Stimulated activated naive CD8-positive, alpha-beta T cell treated with anti-CD3 and anti-CD28 coated beads, Interleukin-15, amount 100 ng/mL, for 72 hours (primary cell): ENCODE measurements around the gene LRP1B.

ENCODE experiments used
- ATAC-seq: fragments of 150-1000 bp; cut with Tn5 transposase; 2 replicates; pipeline ENCODE4 v1.10.0; 2021; ENCODE audit warnings: mild to moderate bottlenecking, moderate library complexity
- DNase-seq, 2 donors: peaks; one replicate each; pipeline ENCODE4 v3.0.0; 2021 to 2022
- H3K27ac Mint-ChIP-seq, 2 donors: one replicate each; pipeline ENCODE4 v1.8.0; 2022; ENCODE audit warnings: mild to moderate bottlenecking in 2 of 2, mixed read lengths in 2 of 2, moderate library complexity in 2 of 2
- H3K27me3 Mint-ChIP-seq: one replicate; pipeline ENCODE4 v1.8.0; 2022; ENCODE audit warnings: mixed read lengths
- H3K4me1 Mint-ChIP-seq: one replicate; pipeline ENCODE4 v1.8.0; 2022; ENCODE audit warnings: mild to moderate bottlenecking, mixed read lengths
- H3K4me3 Mint-ChIP-seq, 2 donors: one replicate each; pipeline ENCODE4 v1.8.0; 2022; ENCODE audit warnings: mild to moderate bottlenecking in 2 of 2, mixed read lengths in 2 of 2, moderate library complexity in 1 of 2
- H3K9me3 Mint-ChIP-seq, 2 donors: one replicate each; pipeline ENCODE4 v1.8.0; 2022; ENCODE audit warnings: mixed read lengths in 2 of 2

Gene LRP1B

GRCh38 chr2:141929331-141930252, 201.2 kb downstream of the LRP1B start:
- Mint-ChIP-seq H3K4me3 (no peak overlapping the region), H3K4me1 (no peaks in the 10 kb centered on the region), H3K27me3 (no peaks in the 10 kb centered on the region), H3K9me3 (peaks cover 4 to 5% of the 10 kb centered on the region in 2 donors), H3K27ac (no peak overlapping the region)
- ATAC-seq (no peak), DNase-seq (no peak)

- Mint-ChIP-seq H3K27me3 (no peaks in the 10 kb centered on the region), H3K4me1 (no peaks in the 10 kb centered on the region), H3K27ac (no peak overlapping the region), H3K9me3 (peaks cover 5 to 13% of the 10 kb centered on the region in 2 donors), H3K4me3 (no peak overlapping the region)
- DNase-seq (no peak), ATAC-seq (no peak)
Measured at GRCh38 chr2:141928476-141928875, 202.3 kb downstream of the LRP1B start.

DNA sequence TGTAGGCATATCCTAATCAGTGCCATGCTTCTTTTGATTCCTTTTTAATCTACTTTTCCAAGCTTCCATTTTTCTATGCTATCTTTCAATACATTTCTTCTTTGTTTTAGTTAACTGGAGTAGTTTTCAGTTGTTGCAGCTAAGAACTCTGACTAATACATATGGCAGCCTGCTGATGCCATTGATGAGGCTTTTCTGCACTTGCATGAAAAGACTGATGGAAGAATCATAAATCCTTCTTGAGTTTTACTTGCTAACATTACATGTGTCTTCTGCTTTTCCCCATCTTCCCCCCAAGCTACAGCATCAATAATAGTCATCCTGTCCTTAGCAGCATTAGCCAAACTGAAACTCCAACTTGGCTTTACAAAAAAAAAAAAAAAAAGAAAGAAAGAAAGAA, 203.3 kb downstream of the LRP1B start:
- no peak for ATAC-seq
- H3K27me3 Mint-ChIP-seq, result no peaks in the 10 kb centered on the region
- DNase-seq, result no peak
- peaks cover 5 to 13% of the 10 kb centered on the region in 2 donors for H3K9me3 Mint-ChIP-seq
- no peak overlapping the region for H3K27ac Mint-ChIP-seq
- H3K4me3 Mint-ChIP-seq, result no peak overlapping the region
- no peaks in the 10 kb centered on the region for H3K4me1 Mint-ChIP-seq

DNA sequence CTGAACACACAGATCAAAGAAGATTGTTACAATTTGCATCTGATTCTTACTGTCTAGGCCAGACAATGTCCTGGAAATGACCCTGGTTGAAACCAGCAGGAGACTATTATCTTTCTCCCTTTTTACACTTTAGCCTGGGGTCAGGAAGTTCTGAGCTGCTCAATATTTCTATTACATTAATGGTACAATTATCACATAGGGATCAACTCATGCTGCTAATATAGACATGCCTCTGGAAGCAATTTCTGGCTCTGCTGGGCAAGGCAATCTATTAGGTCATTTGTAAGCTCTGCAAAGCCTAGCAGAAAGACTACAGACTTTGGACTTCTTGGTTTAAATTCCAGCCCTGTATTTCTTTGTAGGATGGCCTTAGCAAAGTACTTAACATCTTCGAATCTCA, 205.3 kb downstream of the LRP1B start:
- Mint-ChIP-seq H3K4me3 (no peak overlapping the region), H3K27me3 (no peaks in the 10 kb centered on the region), H3K4me1 (no peaks in the 10 kb centered on the region), H3K9me3 (peaks cover 0 to 13% of the 10 kb centered on the region in 2 donors), H3K27ac (no peak overlapping the region)
- no peak for ATAC-seq
- DNase-seq, result no peak

GRCh38 chr2:141923657-141924056, 207.2 kb downstream of the LRP1B start:
- Mint-ChIP-seq H3K9me3 (peaks cover 0 to 18% of the 10 kb centered on the region in 2 donors), H3K4me1 (no peaks in the 10 kb centered on the region), H3K4me3 (no peak overlapping the region), H3K27me3 (no peaks in the 10 kb centered on the region), H3K27ac (no peak overlapping the region)
- ATAC-seq, result no peak
- no peak for DNase-seq

DNA sequence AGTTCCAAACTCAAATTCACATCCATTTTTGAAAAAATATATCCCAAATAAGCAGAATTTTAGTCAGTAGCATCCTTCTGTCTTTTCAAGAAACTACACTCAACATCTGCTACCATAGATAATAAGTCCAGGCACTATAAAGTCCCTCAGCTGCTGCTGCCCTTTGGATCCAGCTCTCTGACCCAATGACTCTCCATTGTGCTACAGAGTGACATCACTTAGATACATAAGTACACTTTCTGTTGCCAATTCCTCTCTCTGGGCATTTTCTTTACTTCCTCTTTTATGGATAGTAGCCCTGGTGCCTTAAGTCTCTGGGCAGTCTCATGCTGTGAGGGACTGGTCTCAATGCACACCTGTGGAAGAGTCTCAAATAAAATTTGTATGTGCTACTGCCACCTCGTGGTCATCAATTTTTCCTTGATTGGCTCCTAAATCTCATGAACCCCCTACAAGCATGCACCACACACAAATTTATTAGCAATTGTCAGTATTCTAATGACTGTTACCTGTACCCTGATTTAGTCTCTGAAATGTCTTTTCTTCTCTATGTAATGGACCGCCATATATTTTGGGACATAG, 219.2 kb downstream of the LRP1B start:
- no peaks in the 10 kb centered on the region for H3K4me1 Mint-ChIP-seq
- H3K27ac Mint-ChIP-seq, result no peak overlapping the region
- DNase-seq, result no peak
- H3K27me3 Mint-ChIP-seq, result no peaks in the 10 kb centered on the region
- H3K4me3 Mint-ChIP-seq, result no peak overlapping the region
- no peak for ATAC-seq
- H3K9me3 Mint-ChIP-seq, result peaks cover 5 to 15% of the 10 kb centered on the region in 2 donors

DNA sequence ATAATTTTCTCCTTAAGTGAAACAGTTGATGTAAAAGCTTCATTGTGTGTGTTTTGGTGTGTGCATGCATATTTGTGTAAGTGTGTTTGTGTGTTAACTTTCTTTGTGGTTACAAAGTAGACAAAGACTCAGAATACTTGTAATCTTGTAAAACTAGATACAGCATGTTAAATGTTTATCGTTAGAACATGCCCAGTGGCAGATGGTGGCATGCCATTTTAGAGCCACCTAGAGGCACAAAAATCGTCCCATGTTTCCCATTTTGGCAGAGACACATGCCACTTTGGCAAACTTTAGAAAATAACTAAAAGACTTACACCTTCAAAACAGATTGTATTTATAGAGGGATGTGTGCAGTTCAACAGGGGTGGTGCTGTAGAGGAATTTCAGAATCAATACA, 224.1 kb downstream of the LRP1B start:
- Mint-ChIP-seq H3K9me3 (no peaks in the 10 kb centered on the region), H3K27ac (no peak overlapping the region), H3K27me3 (no peaks in the 10 kb centered on the region), H3K4me1 (no peaks in the 10 kb centered on the region), H3K4me3 (no peak overlapping the region)
- ATAC-seq (no peak), DNase-seq (no peak)

DNA sequence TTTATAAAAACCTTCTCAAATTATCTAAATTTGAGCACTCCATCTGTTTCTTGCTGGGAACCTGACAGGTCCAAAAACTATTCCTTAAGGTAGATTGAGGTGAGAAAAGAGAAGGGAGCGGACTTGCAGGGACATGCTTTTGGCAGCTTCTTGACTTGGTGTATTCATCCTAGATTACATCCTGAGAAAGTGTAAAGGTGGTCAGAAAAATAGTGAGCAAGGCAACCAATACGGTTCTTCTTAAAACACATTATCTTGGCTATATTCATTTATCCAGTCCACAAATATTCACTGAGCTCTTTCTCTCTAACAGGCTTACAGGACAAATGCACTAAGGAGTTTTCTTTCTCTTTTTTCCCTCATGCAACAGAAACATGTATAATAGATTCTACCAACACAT, 230.0 kb downstream of the LRP1B start:
- Mint-ChIP-seq H3K4me3 (no peak overlapping the region), H3K27me3 (no peaks in the 10 kb centered on the region), H3K9me3 (peaks cover 0 to 6% of the 10 kb centered on the region in 2 donors), H3K27ac (no peak overlapping the region), H3K4me1 (no peaks in the 10 kb centered on the region)
- ATAC-seq (no peak), DNase-seq (no peak)

GRCh38 chr2:141899740-141900139, 231.1 kb downstream of the LRP1B start:
- Mint-ChIP-seq H3K4me1 (no peaks in the 10 kb centered on the region), H3K27ac (no peak overlapping the region), H3K27me3 (no peaks in the 10 kb centered on the region), H3K4me3 (no peak overlapping the region), H3K9me3 (peaks cover 0 to 6% of the 10 kb centered on the region in 2 donors)
- DNase-seq (no peak), ATAC-seq (no peak)

DNA sequence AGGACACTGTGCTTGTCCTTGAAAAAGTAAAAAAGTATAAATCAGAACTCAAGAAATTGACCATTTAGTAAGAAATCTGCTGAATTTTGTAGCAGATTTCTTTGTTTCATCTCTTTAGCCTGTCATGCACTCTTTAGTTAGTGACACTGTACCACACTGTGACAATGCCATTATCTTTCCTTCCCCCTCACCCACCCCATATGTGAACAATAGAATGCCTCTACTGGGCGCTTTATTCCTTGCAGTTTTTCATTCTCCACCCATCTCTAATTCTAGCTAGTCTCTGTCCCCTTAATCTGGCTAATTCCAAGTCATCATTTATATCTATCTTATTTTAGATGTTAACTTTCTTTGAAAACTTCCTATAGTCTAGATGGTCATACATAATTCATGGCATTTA, 241.0 kb downstream of the LRP1B start:
- no peaks in the 10 kb centered on the region for H3K27me3 Mint-ChIP-seq
- ATAC-seq, result no peak
- H3K4me3 Mint-ChIP-seq, result no peak overlapping the region
- no peak for DNase-seq
- H3K27ac Mint-ChIP-seq, result no peak overlapping the region
- H3K4me1 Mint-ChIP-seq, result no peaks in the 10 kb centered on the region
- H3K9me3 Mint-ChIP-seq, result peaks cover 4 to 11% of the 10 kb centered on the region in 2 donors

DNA sequence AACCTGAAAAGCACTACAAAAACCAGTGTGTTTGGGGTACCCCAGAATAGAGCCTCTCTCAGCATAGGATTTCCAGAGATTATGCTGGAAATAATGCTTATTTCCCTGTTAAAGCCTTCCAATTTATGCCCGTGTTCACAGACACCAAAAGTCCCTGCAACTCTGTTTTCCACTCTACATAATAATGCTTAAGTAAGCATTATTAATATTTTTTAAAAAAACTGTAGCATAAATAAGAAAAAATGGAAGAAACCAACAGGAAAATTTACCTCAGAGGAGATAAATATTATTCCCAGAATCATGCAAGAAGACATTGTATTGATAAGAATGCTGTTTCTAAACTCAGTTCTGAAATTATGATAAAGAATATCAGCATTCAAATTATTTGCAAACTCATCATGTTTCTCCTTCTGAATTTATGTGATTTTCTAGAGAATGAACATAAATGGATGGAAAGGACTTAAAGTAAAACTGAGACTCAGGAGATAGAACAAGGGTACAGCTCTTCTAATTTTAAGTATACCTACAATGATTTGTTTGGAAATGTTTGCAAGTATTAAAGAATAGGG, 241.7 kb downstream of the LRP1B start:
- Mint-ChIP-seq H3K27me3 (no peaks in the 10 kb centered on the region), H3K27ac (no peak overlapping the region), H3K4me1 (no peaks in the 10 kb centered on the region), H3K4me3 (no peak overlapping the region), H3K9me3 (peaks cover 4 to 11% of the 10 kb centered on the region in 2 donors)
- DNase-seq, result no peak
- no peak for ATAC-seq

- no peak for DNase-seq
- no peak overlapping the region for H3K4me3 Mint-ChIP-seq
- no peak overlapping the region for H3K27ac Mint-ChIP-seq
- peaks cover 0 to 11% of the 10 kb centered on the region in 2 donors for H3K9me3 Mint-ChIP-seq
- no peaks in the 10 kb centered on the region for H3K4me1 Mint-ChIP-seq
- no peaks in the 10 kb centered on the region for H3K27me3 Mint-ChIP-seq
- no peak for ATAC-seq
Measured at GRCh38 chr2:141887363-141887762, 243.5 kb downstream of the LRP1B start.

- peak overlapping the region in 1 of 2 donors; percentile 8 for H3K27ac Mint-ChIP-seq
- H3K4me1 Mint-ChIP-seq, result no peaks in the 10 kb centered on the region
- no peaks in the 10 kb centered on the region for H3K27me3 Mint-ChIP-seq
- peaks cover 0 to 5% of the 10 kb centered on the region in 2 donors for H3K9me3 Mint-ChIP-seq
- ATAC-seq (no peak), DNase-seq (no peak)
- H3K4me3 Mint-ChIP-seq, result no peak overlapping the region
Measured at GRCh38 chr2:141878016-141878415, 252.8 kb downstream of the LRP1B start.

DNA sequence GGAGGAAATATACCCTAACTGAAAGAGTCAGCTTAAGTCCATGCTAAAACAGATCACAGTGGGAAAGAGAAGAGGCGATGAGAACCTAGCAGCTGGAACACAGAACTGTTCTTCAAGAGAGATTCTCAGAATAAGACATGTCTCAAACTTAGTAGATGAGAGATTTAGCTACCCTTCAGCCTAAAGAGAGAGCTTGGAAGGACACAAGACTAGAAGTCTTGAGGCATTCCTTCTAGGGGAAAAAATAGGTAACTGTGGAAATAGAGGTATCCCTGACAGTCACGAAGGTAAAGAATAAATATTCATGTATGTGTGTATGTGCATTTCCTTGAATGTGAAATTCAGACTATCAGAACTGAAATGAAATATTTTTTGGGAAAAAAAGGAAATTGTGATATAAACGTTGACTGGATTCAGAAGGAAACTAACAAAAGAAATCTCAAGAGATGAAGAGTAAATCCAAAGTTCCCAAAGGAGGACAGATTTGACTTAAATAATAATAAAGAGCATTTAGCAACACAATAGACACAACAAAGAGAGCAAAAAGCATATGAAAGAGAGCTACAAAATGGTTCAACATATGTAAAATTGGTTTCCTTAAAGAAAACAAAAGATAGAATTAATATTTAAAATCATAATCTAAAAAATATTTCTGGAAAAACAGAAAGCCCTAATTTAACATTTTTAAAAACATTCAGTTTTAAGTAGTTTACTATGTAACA, 258.7 kb downstream of the LRP1B start:
- ATAC-seq, result no peak
- no peaks in the 10 kb centered on the region for H3K4me1 Mint-ChIP-seq
- no peaks in the 10 kb centered on the region for H3K27me3 Mint-ChIP-seq
- H3K27ac Mint-ChIP-seq, result no peak overlapping the region
- peaks cover 5 to 14% of the 10 kb centered on the region in 2 donors for H3K9me3 Mint-ChIP-seq
- no peak for DNase-seq
- H3K4me3 Mint-ChIP-seq, result no peak overlapping the region

DNA sequence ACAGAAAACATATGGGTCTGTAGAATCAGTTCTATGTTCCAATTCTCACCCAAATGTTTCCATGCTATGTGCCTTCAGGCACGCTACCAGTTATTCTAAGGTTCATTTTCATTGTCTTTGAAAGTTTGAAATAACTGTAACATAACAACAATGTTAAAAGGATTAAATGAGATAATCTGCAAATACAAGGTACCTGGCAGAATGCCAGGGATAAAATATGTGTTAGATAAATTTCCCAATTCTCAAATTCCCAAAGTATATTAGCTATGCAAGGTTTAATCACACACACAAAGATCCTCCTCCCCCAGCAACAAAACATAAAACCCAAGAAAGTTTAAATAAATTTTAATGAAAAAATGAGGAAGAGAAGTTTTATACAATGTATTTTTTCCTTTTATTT, 261.2 kb downstream of the LRP1B start:
- H3K4me1 Mint-ChIP-seq, result no peaks in the 10 kb centered on the region
- ATAC-seq, result no peak
- DNase-seq, result no peak
- no peak overlapping the region for H3K27ac Mint-ChIP-seq
- H3K9me3 Mint-ChIP-seq, result peaks cover 5 to 14% of the 10 kb centered on the region in 2 donors
- no peak overlapping the region for H3K4me3 Mint-ChIP-seq
- no peaks in the 10 kb centered on the region for H3K27me3 Mint-ChIP-seq

GRCh38 chr2:141863964-141864363, 266.9 kb downstream of the LRP1B start:
- Mint-ChIP-seq H3K9me3 (peaks cover 0 to 7% of the 10 kb centered on the region in 2 donors), H3K27ac (no peak overlapping the region), H3K4me3 (no peak overlapping the region), H3K4me1 (no peaks in the 10 kb centered on the region), H3K27me3 (no peaks in the 10 kb centered on the region)
- no peak for DNase-seq
- no peak for ATAC-seq
